MCF 10A (cell line): ENCODE measurements around the gene ZNF581. TPM values are rescaled to one million over a fixed set of nuclear protein-coding genes. Genes with fewer than 3 reads are reported as not detected.

Experiments
- BruUV-seq: library from RNA; stranded (reverse); fragments of 400-500 nt; replicated peaks from 2 replicates; lab custom pipeline; 2021; lab: Mats Ljungman, UMichigan
- CTCF ChIA-PET: fragments of 300-600 bp; sonication (Branson Sonifier 250); formaldehyde crosslinking; extraction: SDS; loops from one replicate; lab custom pipeline; 2021; ENCODE audit warnings: antibody characterized with exemption, inconsistent platforms; lab: Yijun Ruan, JAX
- POLR2A ChIA-PET: fragments of 300-600, 350-650 bp; sonication (Branson Sonifier 250); formaldehyde crosslinking; extraction: SDS; loops from one replicate; lab custom pipeline; 2020; ENCODE audit warnings: antibody characterized with exemption, inconsistent platforms; lab: Yijun Ruan, JAX
- DNase-seq: peaks from one replicate; pipeline ENCODE4 v3.0.0-alpha.2; 2018; ENCODE audit not compliant: unreplicated experiment
- H3K27ac Mint-ChIP-seq: one replicate; pipeline ENCODE4 v1.8.0; 2022; ENCODE audit warnings: mild to moderate bottlenecking, low read depth, mixed read lengths; ENCODE audit not compliant: unreplicated experiment
- H3K27me3 Mint-ChIP-seq: one replicate; pipeline ENCODE4 v1.8.0; 2022; ENCODE audit warnings: mixed read lengths; ENCODE audit not compliant: insufficient read depth, unreplicated experiment
- H3K36me3 Mint-ChIP-seq: one replicate; pipeline ENCODE4 v1.8.0; 2022; ENCODE audit warnings: mild to moderate bottlenecking, moderate library complexity, mixed read lengths; ENCODE audit not compliant: insufficient read depth, unreplicated experiment
- H3K4me1 Mint-ChIP-seq: one replicate; pipeline ENCODE4 v1.8.0; 2022; ENCODE audit warnings: mixed read lengths; ENCODE audit not compliant: insufficient read depth, unreplicated experiment
- H3K4me3 Mint-ChIP-seq: one replicate; pipeline ENCODE4 v1.8.0; 2022; ENCODE audit warnings: mild to moderate bottlenecking, moderate library complexity, mixed read lengths; ENCODE audit not compliant: unreplicated experiment
- H3K9me3 Mint-ChIP-seq: one replicate; pipeline ENCODE4 v1.8.0; 2022; ENCODE audit warnings: mixed read lengths; ENCODE audit not compliant: unreplicated experiment
- intact Hi-C: fragments of 100-400 bp; cut with micrococcal nuclease; formaldehyde crosslinking; loops from 2 replicates; pipeline ENCODE4 v1.14.1; 2022
- total RNA-seq: library from RNA; stranded (reverse); gene quantifications from 2 replicates; pipeline ENCODE4 v1.2.3, GENCODE V29; 2022
- TF ChIP-seq, protein P1 (sequence below): fragments of 200-600 bp; IDR thresholded peaks from one replicate; pipeline ENCODE4 v1.8.0; 2022; ENCODE audit warnings: antibody characterized with exemption, mild to moderate bottlenecking; ENCODE audit not compliant: unreplicated experiment

The ZNF581 gene
- total RNA-seq, 1 experiment from 2014 or later = 25.7 TPM

DNA sequence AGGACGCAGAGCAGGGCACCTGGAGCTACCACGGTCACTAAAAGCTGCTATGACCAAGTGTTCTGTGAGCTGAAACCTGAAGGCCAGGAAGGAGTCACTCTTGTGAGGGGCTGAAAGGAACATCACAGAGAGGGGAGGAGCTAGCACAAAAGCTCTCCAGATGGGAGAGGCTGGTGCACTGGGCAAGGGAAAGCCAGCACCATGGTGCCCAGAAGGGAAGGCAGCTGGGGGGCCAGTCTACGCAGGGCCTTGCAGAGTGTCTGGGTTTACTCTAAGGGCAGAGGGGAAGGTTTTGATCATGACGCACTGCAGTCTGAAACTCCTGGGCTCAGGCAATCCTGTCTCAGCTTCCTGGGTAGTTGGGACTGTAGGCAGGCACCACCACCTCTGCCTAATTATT, 6.7 kb upstream of the ZNF581 start:
- peak overlapping the region; percentile 100 for H3K27ac Mint-ChIP-seq
- POLR2A ChIA-PET = interaction anchor here (0.6 to 2.2 kb wide), 5 partner anchors 11 to 1189 kb away, joined by 3 to 7 read pairs (median 4); partner anchors contain the start of genes CCDC106 and FIZ1
- peak overlapping the region; percentile 98 for H3K4me3 Mint-ChIP-seq
- H3K9me3 Mint-ChIP-seq = no peaks in the 10 kb centered on the region
- H3K4me1 Mint-ChIP-seq = peaks cover 32% of the 10 kb centered on the region
- CTCF ChIA-PET = interaction anchor here (0.5 to 2.9 kb wide), 11 partner anchors 10 to 1980 kb away, joined by 3 to 12 read pairs (median 4); partner anchors contain the start of genes DNAAF3 and U2AF2
- intact Hi-C loops = loop anchor here (10.0 kb wide), 1 partner anchor 698 kb away; no protein-coding TSS in a partner anchor
- BruUV-seq = no TSS peak
- no peaks in the 10 kb centered on the region for H3K27me3 Mint-ChIP-seq
- TF ChIP-seq, protein P1, sequence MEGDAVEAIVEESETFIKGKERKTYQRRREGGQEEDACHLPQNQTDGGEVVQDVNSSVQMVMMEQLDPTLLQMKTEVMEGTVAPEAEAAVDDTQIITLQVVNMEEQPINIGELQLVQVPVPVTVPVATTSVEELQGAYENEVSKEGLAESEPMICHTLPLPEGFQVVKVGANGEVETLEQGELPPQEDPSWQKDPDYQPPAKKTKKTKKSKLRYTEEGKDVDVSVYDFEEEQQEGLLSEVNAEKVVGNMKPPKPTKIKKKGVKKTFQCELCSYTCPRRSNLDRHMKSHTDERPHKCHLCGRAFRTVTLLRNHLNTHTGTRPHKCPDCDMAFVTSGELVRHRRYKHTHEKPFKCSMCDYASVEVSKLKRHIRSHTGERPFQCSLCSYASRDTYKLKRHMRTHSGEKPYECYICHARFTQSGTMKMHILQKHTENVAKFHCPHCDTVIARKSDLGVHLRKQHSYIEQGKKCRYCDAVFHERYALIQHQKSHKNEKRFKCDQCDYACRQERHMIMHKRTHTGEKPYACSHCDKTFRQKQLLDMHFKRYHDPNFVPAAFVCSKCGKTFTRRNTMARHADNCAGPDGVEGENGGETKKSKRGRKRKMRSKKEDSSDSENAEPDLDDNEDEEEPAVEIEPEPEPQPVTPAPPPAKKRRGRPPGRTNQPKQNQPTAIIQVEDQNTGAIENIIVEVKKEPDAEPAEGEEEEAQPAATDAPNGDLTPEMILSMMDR = no peak
- DNase-seq = no peak
- peaks cover 22% of the 10 kb centered on the region for H3K36me3 Mint-ChIP-seq

DNA sequence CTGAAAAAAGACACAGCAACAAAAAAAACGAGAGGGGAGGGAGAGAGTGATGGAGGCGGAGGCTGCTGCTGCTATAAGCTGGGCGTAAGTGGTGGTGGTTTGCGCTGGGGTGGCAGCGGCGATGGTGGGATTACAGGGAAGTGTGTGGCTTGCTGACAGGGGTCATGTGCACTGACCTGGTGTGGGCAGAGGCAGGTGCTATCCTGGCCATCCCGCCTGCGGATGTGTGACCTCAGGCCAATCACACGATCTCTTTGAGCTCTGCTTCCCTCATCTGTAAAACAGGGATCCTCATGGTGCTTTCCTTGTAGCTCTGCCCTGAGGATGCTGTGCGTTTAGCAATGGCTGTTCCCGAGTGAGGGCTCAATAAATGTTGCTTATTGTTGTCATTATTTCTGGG, 5.9 kb upstream of the ZNF581 start:
- TF ChIP-seq, protein P1 = no peak

DNA sequence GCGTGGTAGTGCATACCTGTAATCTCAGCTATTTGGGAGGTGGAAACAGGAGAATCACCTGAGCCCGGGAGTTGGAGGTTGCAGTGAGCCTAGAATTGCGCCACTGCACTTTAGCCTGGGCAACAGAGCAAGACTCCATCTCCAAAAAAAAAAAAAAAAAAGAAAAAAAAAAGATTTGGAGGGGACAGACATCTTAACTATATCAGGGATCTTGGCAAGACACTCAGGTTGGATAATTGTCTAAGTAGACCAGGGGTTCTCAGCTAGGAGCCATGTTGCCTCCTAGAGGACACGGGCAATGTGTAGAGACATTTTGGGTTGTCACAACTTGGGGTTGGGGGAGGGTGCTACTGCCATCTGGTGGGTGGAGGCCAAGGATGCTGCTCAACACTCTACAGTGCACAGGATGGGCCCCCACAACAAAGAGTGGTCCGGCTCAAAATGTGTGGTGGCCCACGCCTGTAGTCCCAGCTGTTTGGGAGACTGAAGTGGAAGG, 4.5 kb upstream of the ZNF581 start:
- POLR2A ChIA-PET = interaction anchor here (0.7 to 1.7 kb wide), 3 partner anchors 16 to 35 kb away, joined by 3 to 8 read pairs (median 3); partner anchors contain the start of gene U2AF2
- intact Hi-C loops = loop anchor here (10.0 kb wide), 1 partner anchor 696 kb away; no protein-coding TSS in a partner anchor

More for the DNA sequence above, 5.9 kb upstream of the ZNF581 start:
- no peak overlapping the region for H3K27ac Mint-ChIP-seq
- intact Hi-C loops = loop anchor here (10.0 kb wide), 1 partner anchor 697 kb away; no protein-coding TSS in a partner anchor
- ChIA-PET POLR2A (interaction anchor here (0.6 to 2.2 kb wide), 6 partner anchors 10 to 575 kb away, joined by 3 to 7 read pairs (median 5); partner anchors contain the start of genes CCDC106, FIZ1 and RDH13), CTCF (interaction anchor here (0.5 to 2.9 kb wide), 9 partner anchors 11 to 1979 kb away, joined by 3 to 12 read pairs (median 5); partner anchors contain the start of genes DNAAF3 and U2AF2)
- H3K36me3 Mint-ChIP-seq = peaks cover 22% of the 10 kb centered on the region
- BruUV-seq = no TSS peak
- no peak overlapping the region for H3K4me3 Mint-ChIP-seq
- H3K27me3 Mint-ChIP-seq = no peaks in the 10 kb centered on the region
- no peak for DNase-seq
- peaks cover 28% of the 10 kb centered on the region for H3K4me1 Mint-ChIP-seq
- no peaks in the 10 kb centered on the region for H3K9me3 Mint-ChIP-seq

More for the DNA sequence above, 4.5 kb upstream of the ZNF581 start:
- no peak overlapping the region for H3K4me3 Mint-ChIP-seq
- peaks cover 36% of the 10 kb centered on the region for H3K4me1 Mint-ChIP-seq
- H3K9me3 Mint-ChIP-seq = no peaks in the 10 kb centered on the region
- CTCF ChIA-PET = interaction anchor here (0.5 to 2.3 kb wide), 7 partner anchors 9 to 968 kb away, joined by 3 to 12 read pairs (median 4); partner anchors contain the start of genes CCDC106 and ZNF784
- TF ChIP-seq, protein P1 = peak; percentile 25
- no peak overlapping the region for H3K27ac Mint-ChIP-seq
- peaks cover 34% of the 10 kb centered on the region for H3K36me3 Mint-ChIP-seq
- BruUV-seq = no TSS peak
- DNase-seq = peak; percentile 46
- H3K27me3 Mint-ChIP-seq = no peaks in the 10 kb centered on the region
